HG03139 (cell line): ENCODE results near the gene PJA2.
"Not testable (repeated sequence)": the region's sequence is repeated elsewhere in the genome, so short reads cannot be mapped to it uniquely, and the experiment has no call there.

ENCODE experiments used
- ATAC-seq: cut with Tn5 transposase; IDR thresholded peaks from one replicate; pipeline ENCODE4 v1.9.1; 2021; ENCODE audit not compliant: unreplicated experiment

Gene PJA2

GRCh38 chr5:109313127-109313526, 96.6 kb downstream of the PJA2 start:
- ATAC-seq: no peak

- ATAC-seq: no peak
Observed at GRCh38 chr5:109312695-109313094, 97.1 kb downstream of the PJA2 start.

DNA sequence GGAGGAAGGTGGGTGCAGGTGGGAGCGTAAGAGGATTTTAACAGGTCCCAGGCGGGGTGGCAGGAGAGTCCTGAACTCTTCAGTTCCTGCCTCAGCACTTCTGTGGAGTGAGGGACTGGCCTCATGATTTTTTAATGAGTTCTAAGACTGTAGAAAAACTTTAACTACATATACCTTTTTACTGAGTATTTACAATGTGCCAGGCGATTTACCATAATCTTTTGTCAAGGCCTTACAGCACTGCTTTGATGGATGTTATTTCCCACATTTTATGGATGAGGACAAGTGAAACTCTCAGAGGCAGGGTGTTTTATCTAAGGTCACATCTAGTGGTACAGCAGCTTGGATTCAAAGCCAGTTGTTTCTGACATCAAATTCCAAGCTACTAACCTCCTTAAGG, 99.5 kb downstream of the PJA2 start:
- no peak for ATAC-seq

- ATAC-seq: no peak
Observed at GRCh38 chr5:109309326-109310063, 100.3 kb downstream of the PJA2 start.

DNA sequence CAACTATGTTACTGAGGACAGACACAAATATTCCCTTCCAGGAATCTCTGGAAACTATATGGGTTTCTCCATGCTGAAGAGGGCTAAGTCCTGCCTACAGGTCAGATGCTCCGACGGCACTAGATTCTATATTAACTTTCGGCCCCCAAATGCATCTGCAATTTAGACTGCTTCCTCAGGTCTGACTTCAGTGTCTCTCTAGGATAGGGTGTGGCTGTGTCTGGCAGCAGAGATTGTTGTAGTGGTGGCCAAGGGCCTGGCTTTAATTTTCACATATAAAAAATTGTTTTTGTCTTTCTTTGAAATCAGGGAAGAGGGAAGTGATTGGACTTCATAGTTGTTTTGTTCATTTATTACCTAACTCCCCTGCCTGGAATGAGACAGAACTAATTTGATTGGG, 101.8 kb downstream of the PJA2 start:
- ATAC-seq: no peak

GRCh38 chr5:109307456-109307855, 102.3 kb downstream of the PJA2 start:
- no peak for ATAC-seq

GRCh38 chr5:109305352-109305751, 104.4 kb downstream of the PJA2 start:
- ATAC-seq: no peak

DNA sequence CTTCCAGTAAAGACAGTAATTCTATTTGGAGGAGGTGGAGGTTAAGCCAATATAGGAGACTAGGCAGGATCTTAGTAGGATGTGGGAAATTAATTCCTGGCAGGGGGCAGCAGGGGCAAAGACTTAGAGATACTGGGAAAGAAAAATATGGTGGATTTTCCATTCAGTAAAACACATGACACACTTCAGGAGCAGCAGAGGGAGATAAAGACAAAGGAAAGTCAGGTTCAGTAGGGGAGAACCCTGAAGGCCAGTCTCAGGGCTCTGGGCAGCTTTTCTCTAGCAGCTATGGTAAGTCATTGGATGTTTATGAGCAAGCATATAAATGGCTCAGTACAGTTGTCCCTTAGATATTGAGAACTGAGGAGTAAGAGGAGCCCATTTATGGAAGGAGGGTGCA, 105.5 kb downstream of the PJA2 start:
- no peak for ATAC-seq

- ATAC-seq: no peak
Observed at GRCh38 chr5:109300367-109300766, 109.4 kb downstream of the PJA2 start.

- ATAC-seq: no peak
Observed at GRCh38 chr5:109299557-109299956, 110.2 kb downstream of the PJA2 start.

DNA sequence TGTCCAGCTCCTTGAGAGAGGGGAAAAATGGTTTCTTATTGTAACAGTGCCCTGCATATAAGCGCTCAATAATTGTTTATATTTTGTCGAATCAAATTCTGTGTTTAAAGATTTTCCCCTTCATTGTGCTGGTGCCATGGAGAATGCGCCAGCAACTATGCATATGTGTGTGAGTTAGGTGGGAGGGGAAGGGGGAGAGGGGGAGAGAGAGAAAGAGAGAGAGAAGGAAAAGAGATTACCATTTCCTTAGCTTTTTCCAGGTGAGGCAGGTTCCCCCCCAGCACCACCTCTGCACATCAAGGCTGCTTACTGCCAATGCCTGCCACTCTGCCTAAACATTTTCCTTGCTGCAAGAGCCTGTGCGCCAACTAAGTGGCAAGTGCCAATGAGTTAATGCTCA, 111.0 kb downstream of the PJA2 start:
- ATAC-seq: no peak

DNA sequence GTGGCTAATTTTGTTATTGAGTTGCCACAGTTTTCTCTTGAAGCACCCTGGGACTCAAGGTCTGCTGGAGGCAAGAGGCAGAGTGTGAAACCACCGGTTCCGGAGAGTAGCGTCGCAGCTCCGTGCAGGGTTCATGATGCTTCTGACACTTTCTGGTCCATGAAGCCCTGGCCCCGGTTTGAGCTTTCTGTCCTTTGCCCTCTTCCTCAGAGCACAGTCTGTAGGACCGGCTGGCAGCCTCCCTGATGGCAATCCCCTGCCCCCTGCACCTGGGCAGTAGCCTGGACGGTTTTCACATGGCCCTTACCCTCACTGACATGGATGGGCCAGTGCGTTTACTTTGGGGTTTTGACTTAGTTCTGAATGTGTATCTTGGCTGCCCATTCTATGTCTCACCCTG, 111.9 kb downstream of the PJA2 start:
- ATAC-seq: no peak

DNA sequence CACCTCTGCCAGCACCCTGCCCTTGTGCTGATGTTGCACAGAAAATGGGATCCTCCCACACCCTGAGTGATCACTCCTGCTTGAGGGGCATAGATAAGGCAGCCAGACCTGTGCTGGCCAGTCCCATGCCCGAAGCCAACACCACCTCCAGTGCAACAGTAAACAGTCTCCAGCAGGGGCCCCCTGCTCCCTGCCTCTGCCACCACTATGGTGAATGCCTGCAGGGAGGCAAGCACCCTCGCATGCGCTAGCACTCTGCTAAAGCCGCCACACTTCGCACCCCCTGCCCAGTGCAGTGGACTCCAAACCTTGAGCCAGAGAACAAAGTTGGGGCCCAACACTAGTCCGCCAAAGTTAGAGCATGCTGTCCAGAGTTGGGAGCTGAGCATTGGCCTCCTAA, 118.7 kb downstream of the PJA2 start:
- ATAC-seq: no peak

DNA sequence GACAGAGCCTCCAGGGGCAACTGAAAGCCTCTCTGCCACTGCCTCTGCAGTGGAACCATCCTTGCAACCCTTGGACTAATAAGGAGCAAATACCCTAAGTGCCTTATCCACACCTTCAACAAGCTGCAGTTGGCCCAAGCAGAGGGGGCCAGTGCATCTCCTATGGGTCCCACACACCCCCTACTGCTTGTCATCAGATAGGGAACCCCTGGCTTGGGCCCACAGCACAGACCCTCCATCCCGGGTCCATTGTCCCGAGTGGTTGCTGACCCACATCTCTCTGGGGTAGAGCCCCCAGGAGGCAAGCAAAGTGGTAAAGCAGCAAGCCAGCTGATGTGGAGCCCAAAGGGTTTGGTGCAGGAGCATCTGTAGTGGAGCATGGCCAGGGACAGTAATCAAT, 119.5 kb downstream of the PJA2 start:
- ATAC-seq: no peak

- not testable (repeated sequence) for ATAC-seq
Observed at GRCh38 chr5:109286628-109287027, 123.1 kb downstream of the PJA2 start.
